HG03342 (cell line): Measurements from ENCODE around the gene ZNF507.

Experiments
- ATAC-seq: cut with Tn5 transposase; IDR thresholded peaks from one replicate; pipeline ENCODE4 v1.9.1; 2021; ENCODE audit warnings: mild to moderate bottlenecking, moderate library complexity; ENCODE audit not compliant: unreplicated experiment

Gene ZNF507

DNA sequence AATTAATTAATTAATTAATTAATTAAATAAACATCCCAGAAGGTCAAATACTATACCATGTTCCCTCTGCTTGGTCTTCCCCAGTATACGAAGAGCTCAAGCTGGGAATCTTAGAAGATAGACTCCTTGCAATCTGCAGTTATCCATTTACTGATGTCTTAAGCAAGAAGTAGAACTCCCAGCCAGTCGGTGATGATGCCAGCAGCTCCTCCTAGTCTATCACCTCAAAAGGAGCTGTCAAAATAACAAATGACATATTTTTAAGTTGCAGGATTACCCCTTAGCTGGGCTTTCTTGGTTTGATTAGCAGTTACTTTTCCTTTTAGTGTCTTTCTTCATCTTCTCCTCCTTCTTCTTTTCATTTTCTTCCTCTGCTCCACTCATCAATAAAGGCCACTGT, 6.0 kb upstream of the ZNF507 start:
- no peak for ATAC-seq

DNA sequence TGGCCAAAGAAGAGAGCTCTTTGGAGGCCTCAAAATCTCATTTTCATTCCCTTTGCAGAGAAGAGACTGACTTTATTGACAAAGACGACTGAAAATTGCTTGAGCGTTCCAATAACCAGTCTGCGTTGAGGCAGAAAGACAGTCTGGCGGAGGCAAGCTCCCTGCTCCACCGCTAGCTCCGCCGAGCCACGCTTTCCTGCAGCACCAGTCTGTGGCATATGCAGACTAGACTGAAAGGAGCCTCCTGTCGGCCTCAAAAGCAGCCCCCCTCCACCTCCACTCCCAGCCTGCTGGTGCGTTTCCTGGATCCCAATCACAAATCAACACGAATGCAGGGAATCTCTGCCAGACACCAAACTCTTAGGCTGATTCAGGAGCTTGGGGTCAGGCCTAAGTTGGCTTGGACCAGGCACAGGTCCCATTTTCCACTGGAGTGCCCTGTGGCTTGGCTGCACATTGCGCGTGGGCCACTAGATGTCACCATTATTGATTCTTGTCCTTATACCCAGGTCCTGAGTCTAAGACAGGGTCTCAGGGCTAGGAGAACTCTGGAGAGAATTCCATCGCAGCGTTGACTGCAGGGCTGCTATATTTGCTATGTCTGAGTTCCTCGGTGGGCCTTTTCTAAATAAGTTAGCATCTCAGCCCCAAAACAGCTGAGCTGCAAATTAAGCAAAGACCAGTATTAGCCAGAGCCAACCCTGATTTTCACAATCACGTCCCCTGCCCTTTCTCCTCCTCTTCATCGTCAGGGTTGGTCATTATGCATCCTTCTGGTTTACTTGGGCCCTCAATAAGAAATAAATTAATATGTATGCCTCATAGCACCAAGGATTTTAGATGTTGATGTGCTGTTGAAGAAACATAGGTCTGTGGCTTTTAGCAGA, 5.2 kb upstream of the ZNF507 start:
- peak; percentile 53 for ATAC-seq

DNA sequence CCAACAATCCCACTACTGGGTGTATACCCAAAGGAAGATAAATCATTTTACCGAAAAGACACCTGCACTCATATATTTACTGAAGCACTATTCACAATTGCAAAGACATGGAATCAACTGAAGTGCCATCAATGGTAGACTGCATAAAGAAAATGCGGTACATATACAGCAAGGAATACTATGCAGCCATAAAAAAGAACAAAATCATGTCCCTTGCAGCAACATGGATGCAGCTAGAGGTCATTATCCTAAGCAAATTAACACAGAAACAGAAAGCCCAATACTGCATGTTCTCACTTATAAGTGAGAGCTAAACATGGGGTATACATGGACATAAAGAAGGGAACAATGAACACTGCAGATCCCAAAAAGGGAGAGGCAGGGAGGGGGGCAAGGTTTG, 2.7 kb upstream of the ZNF507 start:
- ATAC-seq, result no peak

DNA sequence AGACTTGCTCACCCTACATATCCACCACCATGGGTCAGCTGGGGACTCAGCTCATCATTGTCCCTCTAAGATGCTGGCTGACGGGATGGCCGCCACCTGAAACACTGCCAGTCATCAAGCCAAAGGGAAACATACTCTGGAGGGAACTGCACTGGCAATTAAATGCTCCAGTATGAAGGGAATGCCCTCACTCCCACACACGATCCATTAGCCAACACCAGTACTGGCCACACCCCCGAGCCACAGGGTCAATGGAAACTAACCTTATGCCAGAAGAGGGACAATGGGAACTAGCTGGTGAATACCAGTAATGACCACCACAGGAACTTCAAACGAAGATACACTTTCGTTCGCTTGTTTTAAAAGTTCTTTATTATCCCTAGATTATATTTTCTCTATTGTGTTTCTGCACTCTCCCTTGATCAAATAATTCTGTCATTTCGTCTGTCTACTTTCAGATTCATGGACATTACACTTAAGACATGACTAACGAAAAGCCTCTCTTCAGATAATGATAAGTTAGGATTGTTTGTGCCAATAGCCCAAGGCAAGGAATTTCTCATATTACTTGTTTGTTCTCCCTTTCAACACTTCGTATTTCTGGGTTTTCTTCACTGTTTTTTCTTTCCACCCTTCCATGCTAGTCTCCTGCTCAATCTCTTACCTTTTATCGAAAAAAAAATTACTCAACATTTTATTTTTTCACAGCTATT, 1.7 kb upstream of the ZNF507 start:
- ATAC-seq, result no peak

DNA sequence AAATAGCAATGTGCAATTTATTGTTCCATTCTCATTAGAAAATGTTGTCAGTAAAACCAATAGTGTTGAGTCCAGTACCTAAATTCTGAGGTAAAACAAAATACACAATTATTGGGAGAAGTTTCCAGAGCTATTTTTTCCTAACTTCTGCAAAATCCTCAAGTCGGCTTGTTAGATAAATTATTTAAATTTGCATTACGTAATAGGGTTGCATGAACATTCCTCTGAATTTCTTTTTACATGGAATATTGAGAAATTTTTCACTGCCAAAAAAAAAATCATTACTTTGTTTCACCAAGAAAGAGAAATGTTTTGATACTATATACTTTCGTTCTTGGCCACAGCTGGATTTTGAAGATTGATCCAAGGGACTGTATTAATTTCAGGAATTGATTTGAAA, 1.5 kb downstream of the ZNF507 start:
- ATAC-seq, result no peak

DNA sequence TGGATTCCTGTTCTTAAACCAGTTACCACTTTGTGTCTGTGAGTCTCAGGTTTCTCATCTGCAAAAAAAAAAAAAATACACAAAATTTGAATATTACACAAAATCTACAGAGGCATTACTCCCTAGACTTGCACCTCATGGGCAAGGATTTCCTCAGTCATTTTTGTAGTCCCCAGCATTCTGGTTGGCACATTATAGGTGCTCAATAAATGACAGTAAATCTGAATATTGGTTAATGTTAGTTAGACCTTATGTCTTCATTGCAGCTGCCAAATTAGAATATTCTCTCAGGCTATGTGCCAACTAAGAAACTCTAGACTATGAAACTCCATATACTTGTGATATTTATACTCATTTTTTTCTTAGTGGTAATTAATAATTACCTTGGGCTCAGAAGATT, 2.2 kb downstream of the ZNF507 start:
- no peak for ATAC-seq

DNA sequence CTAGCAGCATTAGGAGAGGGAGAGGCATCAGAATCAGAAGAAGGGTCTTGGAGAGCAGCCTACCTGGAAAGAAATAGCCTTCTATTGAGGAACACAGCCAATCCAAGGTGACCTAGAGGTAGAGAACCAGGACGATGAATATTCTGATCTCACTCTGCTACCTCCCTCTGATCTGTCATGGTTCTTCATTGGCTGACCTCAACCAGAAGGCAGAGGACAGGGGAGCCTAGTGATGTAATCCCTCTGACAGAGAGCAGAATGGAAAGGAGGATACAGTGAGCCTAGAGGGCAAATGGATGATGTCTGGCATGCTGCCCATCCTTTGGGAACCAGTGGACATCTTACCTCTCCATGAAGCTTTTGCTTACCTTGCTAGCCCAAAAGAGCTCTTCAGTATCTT, 3.6 kb downstream of the ZNF507 start:
- no peak for ATAC-seq

DNA sequence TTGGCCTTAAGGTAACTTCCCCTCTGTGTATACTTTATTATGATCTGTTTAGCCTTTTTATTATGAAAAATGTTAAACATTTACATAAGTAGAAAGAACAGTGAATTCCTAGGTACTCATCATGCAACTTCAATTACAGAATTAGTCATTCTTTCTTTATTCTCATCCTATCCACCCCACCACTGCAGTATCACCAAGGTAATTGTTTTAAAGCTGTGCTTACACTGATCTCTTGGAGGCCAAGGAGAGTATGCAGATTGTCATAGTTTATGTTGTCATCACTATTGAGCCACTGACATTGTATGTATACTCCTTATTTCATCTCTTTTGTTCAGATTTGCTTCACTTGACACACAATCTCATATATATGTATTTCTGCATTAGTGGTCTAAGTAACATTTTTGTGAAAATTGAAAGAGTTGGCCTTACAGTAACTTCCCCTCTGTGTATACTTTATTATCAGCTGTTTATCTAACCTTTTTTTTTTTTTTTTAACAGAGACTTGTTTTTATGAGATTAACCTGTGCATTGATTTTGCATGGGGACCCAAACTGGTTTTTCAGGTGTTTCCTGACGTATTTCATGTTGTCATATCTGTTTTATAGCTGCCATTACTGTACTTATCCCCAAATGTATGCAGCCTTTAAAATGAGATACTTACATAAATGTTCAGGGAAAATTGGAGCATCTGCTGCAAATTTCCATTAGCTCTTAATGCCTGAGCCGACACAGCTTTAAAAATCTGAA, 4.5 kb downstream of the ZNF507 start:
- ATAC-seq, result no peak

DNA sequence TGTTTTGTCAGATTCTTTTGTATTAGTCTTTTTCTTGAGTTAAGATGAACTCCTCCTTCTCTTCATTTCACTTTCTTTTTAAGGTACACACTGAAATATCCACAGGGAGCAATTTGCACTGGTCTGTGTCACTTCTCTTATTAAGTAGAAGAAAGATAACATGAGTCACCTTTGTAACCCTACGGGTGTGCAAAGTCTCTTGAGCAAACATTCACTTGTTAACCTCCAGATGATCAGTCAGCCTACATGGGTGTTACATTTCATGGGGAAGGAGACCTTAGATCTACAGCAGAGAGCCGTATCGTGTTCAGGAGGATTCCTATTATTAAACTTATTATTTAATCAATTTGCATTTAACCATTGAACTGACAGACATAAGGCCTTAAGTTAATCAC, 5.1 kb downstream of the ZNF507 start:
- no peak for ATAC-seq

DNA sequence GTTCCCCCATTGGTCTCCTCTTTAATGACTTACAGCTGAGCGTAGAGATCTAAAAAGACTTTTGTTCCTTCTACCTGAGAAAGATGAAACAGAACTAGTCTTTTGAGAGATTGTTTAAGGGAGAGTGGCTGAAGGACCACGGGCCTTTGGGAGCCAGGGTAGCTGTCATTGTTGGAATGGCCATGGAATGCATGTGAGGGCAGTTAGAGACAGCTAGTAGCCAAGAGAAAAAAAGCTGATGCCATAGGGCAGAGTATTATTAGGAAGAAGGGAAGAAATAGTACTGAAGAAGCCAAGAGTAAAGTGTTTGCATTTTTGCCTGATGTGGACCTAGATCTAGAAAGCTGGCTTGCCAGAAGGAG, 5.6 kb downstream of the ZNF507 start:
- no peak for ATAC-seq

DNA sequence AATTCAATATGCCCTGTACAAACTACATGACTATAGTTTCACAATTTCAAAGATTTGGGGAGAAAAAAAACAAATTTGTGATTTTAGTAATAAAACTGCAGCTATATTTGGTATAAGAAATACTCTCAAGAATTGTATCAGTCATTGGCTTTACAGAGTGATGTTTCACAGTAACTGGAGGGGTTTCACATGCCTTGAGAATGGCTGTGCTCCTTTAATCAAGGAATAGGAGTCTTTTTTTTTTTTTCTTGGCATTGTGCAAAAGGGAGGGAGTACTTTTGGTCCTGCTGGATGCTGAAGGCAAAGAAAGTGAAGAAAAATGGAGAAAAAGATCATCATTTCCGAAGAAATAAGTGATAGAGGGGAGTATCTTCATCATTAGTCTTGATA, 6.8 kb downstream of the ZNF507 start:
- ATAC-seq, result no peak

DNA sequence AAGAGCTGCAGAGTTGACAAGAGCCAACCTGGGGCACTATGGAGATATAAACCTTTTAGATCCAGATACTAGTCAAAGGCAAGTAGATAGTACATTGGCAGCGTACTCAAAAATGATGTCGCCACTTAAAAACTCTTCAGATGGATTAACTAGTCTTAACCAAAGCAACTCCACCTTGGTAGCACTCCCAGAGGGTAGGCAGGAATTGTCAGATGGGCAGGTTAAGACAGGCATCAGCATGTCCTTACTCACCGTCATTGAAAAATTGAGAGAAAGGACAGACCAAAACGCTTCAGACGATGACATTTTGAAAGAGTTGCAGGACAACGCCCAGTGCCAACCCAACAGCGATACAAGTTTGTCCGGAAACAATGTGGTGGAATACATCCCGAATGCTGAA, 8.9 kb downstream of the ZNF507 start:
- no peak for ATAC-seq

DNA sequence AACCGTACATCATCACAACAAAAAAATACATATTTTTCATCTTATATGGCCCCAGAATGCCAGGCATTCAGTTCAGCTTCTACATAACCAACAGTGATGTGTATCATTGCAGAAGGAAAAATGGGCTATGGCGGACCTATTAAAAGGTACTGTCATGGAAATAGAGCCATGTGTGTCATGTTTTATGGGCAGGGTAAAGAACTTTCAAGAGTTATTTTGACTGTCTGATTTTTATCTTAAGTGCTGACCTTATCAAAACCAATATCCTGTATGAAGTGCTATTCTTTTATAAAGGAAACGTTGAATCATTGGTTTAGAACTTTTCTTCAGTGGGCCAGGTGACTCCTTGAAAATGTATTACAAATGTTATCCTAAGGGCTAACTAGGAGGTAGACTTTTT, 9.9 kb downstream of the ZNF507 start:
- no peak for ATAC-seq

DNA sequence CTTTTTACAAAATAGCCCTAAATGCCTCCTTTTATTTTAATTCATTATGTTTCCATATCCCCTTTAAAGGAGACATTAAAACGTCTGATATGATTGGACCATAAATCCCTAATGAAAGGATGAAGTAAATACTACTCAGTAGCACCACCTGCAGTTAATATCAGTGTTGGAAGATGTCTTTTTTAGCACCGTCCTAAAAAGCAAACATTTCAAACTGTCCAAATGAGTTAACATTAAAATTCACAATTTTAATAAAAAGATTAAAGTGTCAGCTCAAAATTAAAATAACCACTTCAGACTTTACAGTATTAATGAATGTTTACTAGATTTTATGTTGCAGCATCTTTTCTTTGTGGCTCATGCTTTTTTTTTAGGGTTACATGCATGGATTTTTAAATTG, 12.3 kb downstream of the ZNF507 start:
- ATAC-seq, result no peak

DNA sequence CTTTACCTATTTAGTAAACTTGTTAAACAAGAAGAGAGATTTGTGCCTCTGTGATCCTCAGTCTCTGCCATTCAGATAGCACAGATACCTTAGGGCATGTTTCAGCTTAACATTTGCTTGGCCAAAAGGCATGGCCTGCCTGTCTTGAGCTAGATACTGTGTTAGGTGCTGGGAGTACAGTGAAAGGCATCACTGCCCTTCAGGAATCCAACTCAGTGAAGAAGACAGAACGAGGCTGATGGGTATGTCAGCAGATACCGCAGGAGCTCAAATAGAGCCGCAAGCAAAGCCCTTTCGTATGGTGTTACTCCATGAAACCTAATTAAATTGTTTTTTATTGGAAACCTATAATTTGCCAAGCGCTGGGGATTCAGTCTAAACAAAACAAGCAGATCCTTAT, 12.9 kb downstream of the ZNF507 start:
- ATAC-seq, result no peak

DNA sequence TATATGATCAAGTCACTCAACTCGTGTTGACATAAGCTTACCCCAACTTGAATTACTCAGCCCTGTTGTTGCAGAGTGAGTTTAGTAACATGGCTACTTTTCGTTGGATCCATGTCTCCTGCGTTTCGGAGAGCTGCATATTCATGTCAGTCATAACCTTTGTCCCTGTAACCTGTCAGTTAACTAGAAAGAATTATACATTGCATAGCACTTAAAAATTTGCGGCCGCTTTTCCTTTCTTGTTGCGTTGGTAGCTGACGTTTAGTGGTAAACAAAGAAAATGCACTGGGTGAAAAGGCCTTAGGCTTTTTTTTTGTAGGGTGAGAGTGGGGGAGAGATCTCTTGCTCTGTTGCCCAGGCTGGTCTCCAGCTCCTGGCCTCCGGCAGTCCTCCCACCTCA, 14.2 kb downstream of the ZNF507 start:
- ATAC-seq, result no peak

DNA sequence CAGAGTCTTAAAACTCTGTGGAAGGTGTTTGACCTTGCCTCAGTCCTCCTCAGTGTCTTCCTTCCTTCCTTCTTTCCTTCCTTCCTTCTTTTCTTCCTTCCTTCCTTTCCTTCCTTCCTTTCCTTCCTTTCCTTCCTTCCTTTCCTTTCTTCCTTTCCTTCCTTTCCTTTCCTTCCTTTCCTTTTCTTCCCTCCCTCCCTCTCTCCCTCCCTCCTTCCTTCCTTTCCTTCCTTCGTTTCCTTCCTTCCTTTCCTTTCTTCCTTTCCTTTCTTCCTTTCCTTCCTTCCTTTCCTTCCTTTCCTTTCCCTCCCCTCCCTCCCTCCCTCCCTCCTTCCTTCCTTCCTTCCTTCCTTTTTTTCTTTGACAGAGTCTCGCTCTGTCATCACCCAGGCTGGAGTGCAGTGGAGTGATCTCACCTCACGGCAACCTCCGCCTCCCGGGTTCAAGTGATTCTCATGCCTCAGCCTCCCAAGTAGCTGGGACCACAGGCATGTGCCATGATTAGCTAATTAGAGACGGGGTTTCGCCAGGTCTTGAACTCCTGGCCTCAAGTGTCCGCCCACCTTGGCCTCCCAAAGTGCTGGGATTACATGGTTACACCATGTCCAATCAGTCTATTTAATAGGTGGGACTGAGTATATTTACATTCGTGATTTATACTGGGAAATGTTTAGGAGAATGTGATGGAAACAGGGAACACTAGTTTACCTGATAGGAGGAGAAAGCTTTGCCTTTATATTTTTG, 16.3 kb downstream of the ZNF507 start:
- no peak for ATAC-seq

DNA sequence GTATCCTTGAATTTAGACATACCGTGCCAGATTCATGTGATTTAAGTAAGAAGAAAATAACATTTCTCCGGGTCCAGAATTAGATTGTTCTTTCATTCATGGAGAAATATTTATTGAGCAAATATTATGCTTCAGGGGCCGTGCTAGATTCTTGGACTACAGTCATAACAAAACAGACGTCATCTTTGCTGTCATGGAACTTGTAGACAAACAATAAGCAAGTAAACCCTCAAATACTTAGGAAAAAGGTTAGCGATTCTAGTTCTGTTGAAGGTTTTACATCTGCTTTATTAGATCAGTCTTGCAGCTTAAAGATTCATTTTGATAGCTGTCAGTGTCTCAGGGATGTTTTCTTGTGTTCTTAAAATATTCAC, 16.9 kb downstream of the ZNF507 start:
- no peak for ATAC-seq

DNA sequence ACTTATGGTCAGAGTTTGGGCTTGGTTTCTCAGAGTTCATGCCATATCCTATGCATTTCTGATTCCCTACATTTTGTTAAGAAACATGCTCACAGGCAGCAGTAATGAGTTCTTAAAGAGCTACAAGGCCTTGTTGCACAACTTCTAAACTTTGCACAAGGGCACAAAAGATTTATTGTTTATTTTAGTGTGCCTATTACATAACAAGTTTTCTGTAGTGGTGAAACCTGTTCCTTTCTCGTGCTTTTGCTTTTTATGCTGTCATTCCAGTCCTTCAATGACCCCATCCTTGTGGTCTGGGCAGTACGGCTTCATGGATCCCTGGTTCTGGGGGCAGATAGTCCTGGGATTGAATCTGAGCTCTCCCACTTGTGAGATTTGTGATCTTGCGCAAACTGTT, 17.8 kb downstream of the ZNF507 start:
- no peak for ATAC-seq

DNA sequence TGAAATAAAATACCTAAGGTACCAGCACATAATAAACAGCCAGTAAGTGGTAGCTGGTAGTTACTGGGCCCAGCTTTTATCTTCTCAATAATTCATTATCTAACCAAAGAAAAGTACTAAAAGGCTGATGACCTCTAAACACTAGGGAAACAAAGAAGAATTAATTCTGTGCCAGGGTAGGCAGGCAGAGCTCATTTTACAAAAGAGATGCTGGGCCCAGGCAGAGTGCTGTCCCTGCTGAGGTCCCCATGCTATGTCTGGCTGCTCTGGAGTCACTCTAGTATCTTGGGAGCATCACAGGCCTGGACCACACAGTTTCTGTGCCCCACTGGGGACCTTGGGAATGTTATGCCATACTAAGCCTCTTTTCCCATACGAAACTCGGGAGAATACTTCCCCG, 18.2 kb downstream of the ZNF507 start:
- no peak for ATAC-seq

DNA sequence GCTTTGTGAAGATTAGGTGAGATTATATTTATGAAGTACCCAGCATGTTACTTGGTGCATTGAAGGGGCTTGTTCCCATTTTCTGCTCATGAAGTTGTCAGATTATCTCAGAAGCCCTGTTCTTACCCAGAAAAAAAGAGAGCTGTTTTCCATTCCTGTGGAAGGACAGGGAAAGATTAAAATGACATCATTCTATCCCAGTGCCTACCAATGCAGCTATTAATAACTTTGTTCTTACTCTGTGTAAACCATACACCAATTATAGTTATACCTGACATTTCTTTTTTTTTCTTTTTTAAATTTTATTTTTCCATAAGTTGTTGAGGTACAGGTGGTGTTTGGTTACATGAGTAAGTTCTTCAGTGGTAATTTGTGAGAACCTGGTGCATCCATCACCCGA, 18.6 kb downstream of the ZNF507 start:
- no peak for ATAC-seq
